SK-N-SH (cell line): ENCODE results near the gene RCAN2.

Experiments
- CTCF ChIP-seq: fragments of 200-600 bp; sonication (generic); IDR thresholded peaks from 2 replicates; pipeline ENCODE4 v1.6.1; 2017; ENCODE audit warnings: antibody characterized with exemption, mild to moderate bottlenecking, moderate library complexity
- EP300 ChIP-seq, 2 experiments: IDR thresholded peaks; 2 replicates each; pipeline versions ENCODE4 v1.4.0 to v1.6.1; 2012; ENCODE audit warnings: borderline replicate concordance in 1 of 2, low read depth in 1 of 2, low read length in 1 of 2
- EZH2phosphoT487 ChIP-seq: fragments of 200-600 bp; sonication (generic); IDR thresholded peaks from 2 replicates; pipeline ENCODE4 v1.6.1; 2017; ENCODE audit warnings: low read depth, mixed run types, mild to moderate bottlenecking, antibody characterized with exemption, moderate library complexity, borderline replicate concordance
- TCF12 ChIP-seq: IDR thresholded peaks from 2 replicates; pipeline ENCODE4 v1.4.0; 2012
- TEAD4 ChIP-seq: IDR thresholded peaks from 2 replicates; pipeline ENCODE4 v1.4.0; 2012; ENCODE audit warnings: mild to moderate bottlenecking, borderline replicate concordance; ENCODE audit not compliant: insufficient read depth

GRCh38 chr6:46472243-46472642 lies 19.0 kb downstream of the RCAN2 start:
- TF ChIP-seq EZH2phosphoT487 (no peak), CTCF (no peak), EP300 (IDR thresholded peaks at IDR 0.05; ENCODE audit: borderline replicate concordance in 1 of 2, low read depth in 1 of 2, low read length in 1 of 2) (no peak), TEAD4 (no peak), TCF12 (no peak)
